Inferior parietal cortex (tissue), 1 donor: Measurements from ENCODE around the gene NKG7.
"Not testable (repeated sequence)": the region's sequence is repeated elsewhere in the genome, so short reads cannot be mapped to it uniquely, and the experiment has no call there.

Experiments used
- DNase-seq: peaks from one replicate; pipeline ENCODE4 v3.0.0-alpha.2; 2016; ENCODE audit errors: extremely low spot score

NKG7 gene, protein sequence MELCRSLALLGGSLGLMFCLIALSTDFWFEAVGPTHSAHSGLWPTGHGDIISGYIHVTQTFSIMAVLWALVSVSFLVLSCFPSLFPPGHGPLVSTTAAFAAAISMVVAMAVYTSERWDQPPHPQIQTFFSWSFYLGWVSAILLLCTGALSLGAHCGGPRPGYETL

DNA sequence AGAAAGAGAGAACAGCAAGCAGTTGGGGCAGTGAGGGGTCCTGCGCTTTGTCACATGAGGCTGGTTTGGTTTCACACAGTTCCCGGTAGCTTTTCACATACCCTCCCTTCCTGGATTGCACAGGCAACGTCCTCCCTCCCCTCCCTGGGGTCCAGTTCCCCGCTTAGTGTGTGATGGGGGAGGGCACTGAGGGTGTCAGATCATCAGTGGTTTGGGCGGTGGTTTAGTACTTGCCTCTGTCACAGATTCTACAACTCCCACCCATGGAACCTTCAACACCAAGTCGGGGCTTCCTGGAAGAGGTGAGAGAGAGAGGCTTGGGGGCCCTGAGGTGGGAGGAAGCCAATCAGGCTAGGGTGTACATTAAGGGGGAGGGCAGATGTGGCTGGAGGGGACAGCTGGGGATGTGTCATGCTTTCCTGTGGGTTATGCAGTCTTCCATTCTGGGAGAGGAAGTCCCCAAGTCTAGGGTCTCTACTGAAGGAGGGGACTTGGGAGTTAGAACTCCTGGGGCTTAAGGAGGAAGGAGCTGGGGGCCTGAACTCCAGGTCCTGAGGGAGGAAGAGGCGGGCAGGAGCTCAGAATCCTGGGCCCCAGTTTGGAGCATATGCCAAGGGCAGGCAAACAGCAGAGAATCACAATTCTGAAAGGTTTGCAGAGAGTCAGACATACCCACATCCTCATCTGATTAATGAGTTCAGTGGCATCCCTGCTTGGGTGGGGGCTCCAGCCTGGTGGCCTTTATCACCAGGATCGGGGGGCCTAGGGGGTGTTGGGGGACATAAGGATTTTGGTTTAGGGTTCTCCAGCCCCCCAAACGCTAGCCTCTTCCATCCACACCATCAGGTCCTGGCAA is at the start of gene NKG7:
NKG7 (minus strand) TSS at position 6 of the 856 bp plus-strand sequence. CDS start 119 bp downstream, outside the sequence.
- DNase-seq, result no peak

DNA sequence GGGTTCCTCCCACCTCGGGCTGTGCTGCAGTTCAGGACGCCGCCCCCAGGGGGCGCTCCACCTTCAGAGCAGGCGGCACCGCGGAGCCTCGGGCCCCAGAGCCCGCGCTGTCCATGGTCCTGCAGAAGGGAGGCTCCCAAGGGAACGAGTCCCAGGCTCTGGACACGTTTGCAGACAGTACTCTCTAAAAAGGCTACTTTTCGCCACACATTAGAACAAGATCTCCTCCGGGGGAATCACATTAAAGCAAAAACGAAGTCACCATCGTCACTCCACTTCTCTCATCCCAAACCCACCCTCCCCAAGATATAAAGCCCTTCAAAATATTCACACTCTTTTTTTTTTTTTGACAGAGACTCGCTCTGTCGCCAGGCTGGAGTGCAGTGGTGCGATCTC is 49.6 kb upstream of the NKG7 start:
- peak; percentile 76 for DNase-seq

DNA sequence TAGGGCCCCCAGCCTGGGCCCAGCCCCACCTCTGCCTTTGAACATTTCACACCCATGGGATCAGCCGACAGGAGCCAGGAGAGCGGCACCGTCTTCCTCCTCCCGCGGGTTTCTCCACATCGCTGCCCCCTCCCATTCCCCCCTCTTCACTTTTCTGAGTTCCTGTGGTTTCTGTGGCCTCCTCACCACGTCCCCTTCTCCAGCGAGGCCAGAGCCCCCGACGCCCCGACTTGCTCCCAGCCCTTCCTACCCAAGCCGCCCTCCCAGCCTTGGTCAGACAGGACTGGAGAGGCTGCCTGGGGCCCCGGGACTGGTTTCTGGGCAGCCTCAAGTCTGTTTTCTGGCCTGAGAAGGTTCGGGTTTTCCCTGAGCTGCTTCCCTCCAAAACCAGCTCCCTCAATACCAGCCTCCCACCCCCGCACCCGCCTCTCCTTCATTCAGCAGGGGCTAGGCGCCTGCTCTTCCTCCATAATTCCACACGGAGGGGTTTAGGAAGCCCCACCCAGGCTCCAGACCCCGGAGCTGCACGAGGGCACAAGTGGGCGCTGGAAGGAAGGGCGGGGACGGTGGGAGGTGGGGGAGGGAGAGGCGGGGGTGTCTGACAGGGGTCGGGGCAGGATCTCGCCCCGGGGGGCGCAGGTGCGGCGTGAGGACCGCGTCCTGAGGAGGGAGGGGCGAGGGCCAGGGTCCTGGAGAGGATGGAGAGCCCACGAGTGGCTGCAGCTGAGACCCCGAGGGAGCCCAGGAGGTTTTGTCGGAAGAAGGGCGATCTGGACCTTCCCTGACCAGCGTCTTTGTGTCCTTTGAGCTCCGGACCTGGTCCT is 49.0 kb upstream of the NKG7 start:
- DNase-seq, result no peak

DNA sequence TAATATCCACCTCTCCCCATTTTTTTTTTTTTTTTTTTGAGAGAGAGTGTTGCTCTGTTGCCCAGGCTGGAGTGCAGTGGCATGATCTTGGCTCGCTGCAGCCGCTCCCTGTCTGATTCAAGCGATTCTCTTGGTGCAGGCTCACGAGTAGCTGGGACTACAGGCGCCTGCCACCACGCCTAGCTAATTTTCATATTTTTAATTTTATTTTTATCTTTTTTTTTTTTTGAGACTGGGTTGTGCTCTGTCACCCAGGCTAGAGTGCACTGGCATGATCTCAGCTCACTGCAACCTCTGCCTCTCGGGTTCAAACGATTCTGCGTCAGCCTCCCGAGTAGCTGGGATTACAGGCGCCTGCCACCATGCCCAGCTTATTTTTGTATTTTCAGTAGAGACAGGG is 48.1 kb upstream of the NKG7 start:
- DNase-seq, result not testable (repeated sequence)

DNA sequence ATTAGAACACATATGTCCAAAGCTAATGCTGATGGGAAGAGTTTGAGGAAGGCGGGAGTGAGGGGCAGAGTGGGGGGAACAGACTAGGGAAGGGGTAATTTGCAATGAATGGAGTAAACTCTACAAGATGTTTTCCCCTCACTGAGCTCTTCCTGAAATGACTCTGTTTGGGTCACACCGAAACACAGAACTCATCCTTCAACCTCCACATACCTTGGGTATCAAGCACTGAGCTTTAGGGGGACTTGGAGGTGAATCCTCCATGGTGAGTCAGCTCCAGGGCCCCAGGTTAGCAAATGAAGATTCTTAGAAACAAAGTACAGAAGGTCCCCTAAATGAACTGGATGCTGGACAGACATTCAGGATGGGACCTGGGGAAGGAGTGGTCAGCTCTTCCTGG is 46.3 kb upstream of the NKG7 start:
- no peak for DNase-seq

DNA sequence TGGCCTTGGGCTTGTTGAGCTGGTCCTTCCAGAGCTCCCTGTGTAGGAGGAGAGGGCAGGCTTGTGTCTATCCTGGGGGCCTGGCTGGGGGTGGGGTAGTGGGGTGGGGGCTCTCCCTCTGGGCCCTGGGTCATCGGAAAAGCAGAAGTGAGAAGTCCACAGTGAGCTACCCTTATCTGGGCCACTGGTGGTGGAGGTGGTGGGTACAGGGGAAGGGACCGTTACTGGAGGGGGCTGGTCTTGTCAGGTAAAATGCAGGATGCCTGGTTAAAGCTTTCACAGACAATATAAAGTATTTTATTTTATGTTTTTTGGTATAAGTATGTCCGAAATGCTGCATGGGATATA is 45.3 kb upstream of the NKG7 start:
- DNase-seq, result no peak

DNA sequence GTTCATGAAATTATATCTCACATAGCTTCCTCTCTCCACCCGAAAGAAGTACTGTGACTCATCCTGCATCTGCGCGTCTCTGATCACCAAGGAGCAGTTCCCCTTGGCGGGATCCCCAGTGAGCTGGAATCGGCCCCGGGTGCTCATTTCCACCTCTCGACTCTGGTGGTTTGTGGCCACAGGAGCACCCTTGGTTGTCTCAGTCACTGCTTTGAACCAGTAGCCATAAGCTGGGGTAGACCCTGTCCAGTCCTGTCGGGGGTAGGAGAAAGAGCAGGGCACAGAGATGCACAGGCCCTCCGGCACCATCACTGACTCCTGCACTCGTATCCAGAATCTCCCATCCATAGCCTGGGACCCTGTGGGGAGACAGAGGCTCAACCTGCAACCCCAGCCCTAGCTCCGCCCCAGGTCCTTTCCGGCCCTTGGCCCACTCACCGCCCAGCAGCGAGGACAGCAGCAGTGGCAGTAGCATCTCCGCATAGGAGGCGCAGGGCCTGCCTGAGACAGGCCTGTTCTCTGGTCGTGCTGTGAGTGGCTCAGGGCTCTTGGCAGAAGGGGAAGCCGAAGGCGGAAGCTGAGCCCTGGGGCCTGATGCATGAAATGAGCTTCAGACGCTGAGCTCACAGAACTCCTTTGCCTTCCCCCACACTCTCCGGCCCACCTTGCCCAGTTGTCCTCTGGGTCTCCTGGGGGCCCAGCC is 44.8 kb upstream of the NKG7 start, which contains the start of gene SIGLEC10:
SIGLEC10 (minus strand) TSS at position 536 of the 703 bp plus-strand sequence; CDS start at position 475, 61 bp downstream.
- DNase-seq, result no peak

DNA sequence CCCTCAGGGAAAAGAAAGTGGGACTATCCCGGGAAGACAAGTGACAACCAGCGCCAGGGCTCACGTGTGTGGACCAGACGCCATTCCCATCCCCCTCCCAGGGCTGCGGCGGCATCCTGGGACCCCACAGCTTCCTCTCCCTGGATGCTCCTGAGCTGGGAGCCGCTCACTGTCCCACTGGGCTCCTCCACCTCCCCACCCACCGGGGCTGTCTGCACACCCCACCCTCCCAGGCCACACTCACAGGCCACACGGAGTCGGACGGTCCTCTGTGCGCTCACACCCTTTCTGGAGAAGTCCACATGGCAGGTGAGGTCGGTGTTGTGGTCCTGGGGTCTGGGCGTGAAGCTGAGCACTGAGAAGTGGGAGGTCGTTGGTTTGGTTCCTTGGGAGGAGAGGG is 44.0 kb upstream of the NKG7 start:
- not testable (repeated sequence) for DNase-seq

DNA sequence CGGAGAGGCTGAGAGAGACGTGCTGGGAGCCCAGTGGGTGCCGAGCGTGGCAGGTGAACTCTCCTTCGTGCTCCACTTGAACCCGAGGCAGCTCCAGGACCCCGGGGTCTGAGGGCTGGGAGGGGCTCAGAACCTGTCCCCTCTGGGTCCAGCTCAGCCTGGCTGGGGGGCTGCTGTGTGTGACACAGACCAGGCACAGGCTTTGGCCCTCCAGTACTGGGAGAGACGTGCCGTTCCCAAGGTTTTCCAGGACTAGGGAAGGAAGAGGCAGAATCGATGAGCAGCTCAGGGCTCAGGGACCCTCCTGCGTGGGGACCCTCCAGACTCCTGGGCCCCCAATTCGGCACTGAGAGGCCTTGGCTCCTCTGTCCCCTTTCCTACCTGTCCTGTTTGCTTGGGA is 42.7 kb upstream of the NKG7 start:
- DNase-seq, result no peak

DNA sequence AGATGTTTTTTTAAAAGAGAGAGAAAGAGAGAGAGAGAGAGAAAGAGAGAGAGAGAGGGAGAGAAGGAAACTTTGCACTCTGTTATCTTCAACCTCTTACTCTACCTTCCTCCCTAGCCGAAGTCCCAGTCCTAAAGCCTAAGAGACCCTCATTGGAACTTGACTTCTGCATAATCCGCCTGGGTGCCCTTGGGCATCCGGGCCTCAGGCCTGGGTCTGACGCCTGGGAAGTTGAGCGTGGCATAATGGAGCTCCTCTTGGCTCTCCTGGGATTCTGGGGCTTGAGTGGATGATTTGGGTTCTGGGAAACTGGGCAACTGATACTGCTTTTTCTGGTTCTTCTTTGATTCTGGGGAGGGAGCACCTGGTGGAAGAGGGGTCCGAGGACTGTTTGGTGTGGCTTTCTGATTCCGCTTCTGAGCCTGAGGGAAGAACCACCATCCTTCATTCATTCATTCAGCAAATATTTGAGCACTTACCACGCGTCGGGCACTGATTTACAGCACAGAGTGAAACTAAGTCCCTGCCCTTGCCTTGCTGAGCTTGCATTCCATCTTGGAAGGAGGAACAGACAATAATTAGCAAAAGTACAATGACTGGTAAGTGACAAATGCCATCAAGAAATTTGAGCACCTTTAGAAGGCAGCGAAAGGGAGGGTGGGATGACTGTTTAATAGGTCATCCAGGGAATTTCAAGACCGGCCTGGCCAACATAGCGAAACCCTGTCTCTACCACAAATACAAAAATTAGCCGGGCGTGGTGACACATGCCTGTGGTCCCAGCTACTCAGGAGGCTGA is 38.7 kb upstream of the NKG7 start:
- no peak for DNase-seq

DNA sequence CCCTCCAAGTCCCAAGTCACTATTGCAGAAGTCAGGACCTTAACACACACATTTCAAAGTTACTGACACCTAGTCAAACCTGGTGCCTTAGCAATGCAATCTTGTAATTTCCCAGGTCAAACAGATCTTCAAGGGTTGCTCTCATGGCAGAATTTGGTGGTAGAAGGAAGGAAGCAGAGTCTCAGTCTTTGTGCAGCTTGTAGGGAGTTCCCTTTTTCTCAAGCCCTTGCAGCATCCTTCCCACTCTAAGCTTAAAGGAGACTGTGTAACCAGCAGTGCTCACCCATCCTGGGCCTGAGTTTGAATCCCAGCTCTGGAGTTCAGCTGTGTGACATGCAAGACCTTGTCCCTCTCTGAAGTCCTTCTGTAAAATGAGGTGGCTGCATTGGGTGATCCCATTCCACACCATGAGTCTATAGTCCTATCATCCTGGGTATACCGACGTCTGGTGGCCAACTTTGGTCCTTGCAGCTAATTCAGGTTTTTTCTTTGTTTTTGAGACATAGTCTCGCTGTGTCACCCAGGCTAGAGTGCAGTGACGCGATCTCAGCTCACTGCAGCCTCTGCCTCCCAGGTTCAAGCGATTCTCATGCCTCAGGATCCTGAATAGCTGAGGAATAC is 35.2 kb upstream of the NKG7 start:
- DNase-seq, result no peak

DNA sequence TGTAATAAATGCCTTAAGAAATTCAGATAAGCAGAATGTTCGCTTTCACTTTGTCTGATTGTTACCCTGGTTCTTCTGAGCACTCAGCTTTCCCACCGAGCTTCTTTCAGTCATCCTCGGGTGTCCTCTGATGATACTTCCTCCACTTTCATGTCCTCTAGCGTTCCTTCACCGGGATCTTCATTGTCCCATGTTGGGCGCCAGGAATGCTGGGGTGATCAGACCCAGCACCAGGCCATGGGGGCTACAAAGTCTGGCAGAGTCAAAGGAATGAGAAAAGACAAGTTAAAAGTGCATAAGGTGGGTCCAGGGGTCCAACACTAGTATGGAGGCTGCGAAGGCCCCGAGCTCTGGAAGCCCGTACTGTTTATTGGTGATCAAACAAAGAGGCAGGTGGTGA is 29.7 kb upstream of the NKG7 start:
- no peak for DNase-seq

DNA sequence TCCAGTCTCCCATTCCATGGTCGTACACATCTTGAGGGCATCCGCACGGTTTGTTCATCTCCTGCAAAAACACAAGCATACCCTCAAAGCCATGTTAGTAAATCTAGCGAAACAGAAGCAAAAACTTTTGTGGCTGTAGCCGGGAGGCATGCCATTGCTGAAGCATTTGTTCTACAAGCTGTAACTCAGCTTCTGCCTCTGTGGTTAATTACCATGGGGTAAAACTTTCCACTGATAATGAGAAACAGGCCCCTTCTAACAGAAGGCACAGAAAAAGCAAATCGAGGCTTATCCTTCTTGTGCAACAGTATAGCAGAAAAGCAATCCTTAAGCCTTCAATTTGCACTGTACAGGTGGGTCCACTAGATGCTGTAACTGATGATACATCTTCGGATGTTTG is 27.5 kb upstream of the NKG7 start:
- not testable (repeated sequence) for DNase-seq

DNA sequence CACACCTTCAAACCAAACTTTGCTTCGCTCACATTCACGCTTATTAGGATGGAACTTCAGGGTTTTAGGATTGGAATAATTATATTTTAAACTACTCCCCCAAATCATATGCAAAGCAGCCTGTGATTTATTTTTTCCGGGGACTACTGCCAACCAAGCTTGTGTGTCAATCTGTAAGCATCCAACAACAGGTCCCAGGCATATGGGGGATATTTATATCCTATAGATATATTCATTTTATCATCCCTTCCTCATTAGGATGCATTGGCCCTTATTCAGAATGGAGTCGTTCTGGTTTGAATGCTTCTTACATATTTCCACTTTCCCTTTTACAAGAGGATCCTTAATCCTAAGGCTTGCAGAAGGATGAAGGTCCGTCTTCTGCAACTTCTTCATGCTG is 26.8 kb upstream of the NKG7 start:
- no peak for DNase-seq

DNA sequence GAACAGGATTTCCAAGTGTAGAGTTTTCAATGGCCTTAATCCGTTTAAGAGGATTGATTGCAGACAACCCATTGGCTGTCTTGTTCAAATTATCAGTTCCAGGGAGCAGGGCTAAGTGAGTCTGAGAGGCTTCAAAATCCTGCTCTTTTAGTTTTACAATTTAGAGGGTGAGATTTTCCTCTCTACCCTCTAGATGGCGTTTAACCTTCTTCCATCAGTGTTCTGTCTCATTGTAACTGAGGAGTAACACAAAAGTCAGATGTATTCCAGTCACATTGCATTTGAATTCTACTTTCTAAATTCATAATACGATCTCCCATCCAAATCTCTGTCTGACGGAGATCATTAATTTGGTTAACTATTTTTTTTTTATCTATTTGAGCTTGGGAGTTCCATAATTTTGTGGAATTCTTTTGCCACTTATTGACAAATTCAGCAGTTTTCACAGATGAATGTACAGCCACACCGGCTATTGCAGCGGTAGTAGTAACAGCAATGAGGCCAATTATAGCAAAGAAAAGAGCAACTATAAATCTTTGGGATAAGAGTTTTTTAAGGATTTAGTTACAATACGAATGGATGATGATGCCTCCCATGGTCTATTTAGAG is 25.7 kb upstream of the NKG7 start:
- DNase-seq, result peak; percentile 59

DNA sequence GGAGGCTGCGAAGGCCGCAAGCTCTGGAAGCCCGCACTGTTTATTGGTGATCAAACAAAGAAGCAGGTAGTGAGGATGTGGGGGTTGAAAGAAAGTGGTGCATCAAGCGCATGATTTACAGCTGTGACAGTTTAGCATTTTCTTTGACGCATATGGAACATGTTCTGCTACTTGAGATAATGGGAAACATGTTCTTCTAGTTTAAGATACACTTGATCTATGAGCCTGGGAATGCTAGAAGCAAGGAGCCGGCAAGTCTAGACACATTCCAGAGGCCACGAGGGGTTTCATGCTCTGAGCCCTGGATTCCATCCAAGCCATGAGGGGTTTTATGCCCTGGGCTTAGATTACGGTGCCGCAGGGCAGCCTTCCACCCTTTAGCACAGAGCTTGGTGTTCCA is 25.0 kb upstream of the NKG7 start:
- DNase-seq, result not testable (repeated sequence)

DNA sequence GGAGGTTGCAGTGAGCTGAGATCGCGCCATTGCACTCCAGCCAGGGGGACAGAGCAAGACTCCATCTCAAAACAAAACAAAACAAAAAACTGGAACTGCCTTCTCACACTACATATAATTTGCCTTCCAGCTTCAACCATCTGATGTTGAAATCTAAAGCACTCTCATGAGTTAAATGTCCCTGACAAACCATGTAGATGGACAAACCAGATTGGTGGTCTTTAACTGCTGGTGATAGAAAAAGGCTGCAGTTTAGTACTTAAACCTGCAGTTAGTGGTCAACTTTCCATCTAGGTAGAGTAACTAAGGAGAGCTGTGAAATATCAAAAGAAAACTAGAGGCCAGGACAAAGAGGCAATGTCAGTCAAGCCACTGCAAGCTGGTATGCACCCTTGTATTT is 23.7 kb upstream of the NKG7 start:
- DNase-seq, result no peak

DNA sequence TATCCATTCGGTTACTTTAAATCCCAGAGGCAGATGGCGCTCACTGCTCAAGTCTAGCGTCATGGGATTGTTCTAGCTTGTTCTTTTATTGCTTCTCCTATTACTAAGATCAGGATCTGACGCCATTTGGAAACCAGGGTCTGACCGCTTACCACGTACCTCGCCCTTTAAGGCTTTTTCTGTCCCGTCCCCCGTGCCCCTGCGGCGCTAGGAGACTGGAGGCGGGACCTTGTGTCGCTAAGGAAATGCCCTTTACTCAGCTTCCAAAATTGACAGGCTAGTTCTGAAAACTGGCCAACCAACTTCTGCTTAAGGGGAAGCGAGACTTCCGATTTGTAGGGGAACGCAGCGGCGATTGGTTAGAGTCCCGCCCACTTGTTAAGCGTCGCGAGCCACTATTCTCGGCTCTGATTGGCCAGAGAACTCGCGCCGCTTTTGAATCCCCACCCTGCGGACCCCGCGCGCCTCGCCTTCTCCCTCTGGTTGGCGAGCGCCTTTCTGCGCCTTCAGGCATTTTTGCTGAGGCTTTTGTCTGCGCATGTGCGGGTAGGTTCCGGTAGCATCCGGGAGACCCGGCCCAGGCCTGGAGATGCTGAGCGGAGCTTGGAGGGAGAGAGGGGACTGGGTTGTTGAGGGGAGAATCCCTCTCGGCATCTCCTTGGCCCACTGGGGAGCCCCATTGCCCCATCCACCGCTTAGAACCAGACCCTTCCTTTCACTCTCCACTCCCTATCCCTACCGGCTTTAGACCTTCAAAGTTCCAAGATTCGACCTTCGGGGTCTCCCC is 21.8 kb upstream of the NKG7 start:
- DNase-seq, result peak; percentile 98

DNA sequence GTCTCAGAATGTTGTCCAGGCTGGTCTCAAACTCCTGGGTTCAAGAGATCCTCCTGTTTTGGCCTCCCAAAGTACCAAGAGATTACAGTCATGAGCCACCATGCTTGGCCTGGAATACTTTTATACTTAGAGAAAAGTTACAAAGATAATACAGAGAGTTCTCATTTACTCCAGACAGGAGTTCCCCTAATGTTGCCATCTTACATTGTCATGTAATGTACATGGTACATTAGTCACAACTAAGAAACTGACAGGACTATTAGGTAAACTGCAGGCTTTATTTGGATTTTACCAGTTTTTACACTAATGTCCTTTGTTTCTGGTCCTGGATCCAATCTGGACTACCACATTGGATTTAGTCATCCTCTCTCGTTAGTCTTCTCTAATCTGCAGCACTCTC is 20.2 kb upstream of the NKG7 start:
- no peak for DNase-seq
